ENCODE data around the gene ARHGEF16.

Gene ARHGEF16

GRCh38 chr1:3511306-3511705, 56.8 kb downstream of the ARHGEF16 start:
- in situ Hi-C loops (cut with HindIII; ENCODE audit: low sequenced_read_pairs), result no loop called here

DNA sequence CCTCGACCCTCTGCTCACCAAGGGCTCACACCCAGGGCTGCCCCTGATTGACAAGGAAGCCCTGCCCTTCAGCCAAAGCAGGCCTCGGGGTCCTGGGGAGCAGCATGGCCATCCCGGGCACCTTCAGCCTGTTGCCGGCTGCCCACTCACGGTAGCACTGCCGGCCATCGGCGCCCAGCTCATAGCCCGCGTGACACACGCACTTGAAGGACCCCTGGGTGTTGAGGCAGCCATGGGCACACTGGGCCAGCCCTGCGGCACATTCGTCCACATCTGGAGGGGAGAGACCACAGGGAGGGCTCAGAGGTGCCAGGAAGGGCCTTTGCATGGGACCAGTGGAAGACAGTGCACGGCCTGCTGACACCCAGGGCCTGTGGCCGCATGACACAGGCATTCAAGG, 57.4 kb downstream of the ARHGEF16 start:
- in situ Hi-C loops (cut with HindIII; ENCODE audit: low sequenced_read_pairs), result no loop called here

DNA sequence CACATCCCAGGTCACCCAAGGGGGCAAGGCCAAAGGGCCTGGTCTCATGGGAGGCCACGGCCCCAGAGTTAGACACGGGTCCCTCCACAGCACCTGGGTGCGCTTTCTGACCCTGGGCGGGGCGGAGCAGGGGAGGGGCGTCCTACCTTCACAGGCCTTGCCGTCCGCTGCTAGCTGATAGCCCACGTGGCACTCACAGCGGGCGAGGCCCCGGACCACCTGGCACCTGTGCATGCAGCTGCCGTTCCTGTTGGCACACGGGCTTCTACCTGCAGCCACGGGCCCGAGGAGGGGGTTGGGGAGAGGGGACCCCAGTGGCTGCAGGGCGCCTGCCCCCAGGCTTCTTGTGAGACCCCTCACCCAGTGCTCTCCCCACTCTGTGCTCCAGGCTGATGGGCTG, 59.9 kb downstream of the ARHGEF16 start:
- in situ Hi-C loops (cut with HindIII; ENCODE audit: low sequenced_read_pairs), result no loop called here

- in situ Hi-C loops (cut with HindIII; ENCODE audit: low sequenced_read_pairs), result no loop called here
Observed at GRCh38 chr1:3515272-3515671, 60.8 kb downstream of the ARHGEF16 start.

DNA sequence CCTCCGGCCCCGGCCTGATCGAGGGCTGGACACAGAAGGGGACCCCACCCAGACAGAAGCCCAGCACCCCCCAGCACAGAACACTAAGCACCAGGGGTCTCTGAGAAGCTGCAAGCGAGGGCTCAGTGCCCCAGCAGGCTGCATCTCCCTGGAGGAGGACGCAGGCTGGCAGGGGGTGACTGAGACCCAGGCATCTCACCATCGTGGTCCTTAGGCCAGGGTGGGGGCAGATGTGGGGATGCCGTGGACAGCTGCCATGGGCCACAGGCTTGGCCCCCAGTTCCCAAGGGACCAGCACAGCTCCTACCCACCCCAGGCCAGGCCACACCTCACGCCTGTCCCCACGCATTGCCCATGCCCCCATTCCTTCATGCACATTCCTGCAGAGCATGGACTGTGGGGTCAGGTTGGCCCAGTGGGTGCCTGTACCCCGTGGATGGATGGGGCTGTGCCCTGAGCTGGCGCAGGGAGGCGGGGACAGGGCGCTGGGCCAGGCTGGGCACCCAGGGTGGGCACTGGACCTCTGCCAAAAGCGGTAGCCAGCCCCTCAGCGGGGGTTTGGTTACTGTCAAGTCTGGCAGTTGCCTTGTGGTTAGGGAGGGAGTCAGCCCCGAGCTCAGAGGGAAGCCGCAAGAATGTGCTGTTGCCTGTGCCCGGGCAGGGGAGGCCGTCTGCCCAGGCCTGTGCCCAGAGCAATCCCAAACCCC, 61.5 kb downstream of the ARHGEF16 start:
- in situ Hi-C loops (cut with HindIII; ENCODE audit: low sequenced_read_pairs), result no loop called here

GRCh38 chr1:3516481-3516869, 62.0 kb downstream of the ARHGEF16 start:
- in situ Hi-C loops (cut with HindIII; ENCODE audit: low sequenced_read_pairs), result no loop called here

- in situ Hi-C loops (cut with HindIII; ENCODE audit: low sequenced_read_pairs), result no loop called here
Observed at GRCh38 chr1:3516911-3517675, 62.6 kb downstream of the ARHGEF16 start.

- in situ Hi-C loops (cut with HindIII; ENCODE audit: low sequenced_read_pairs), result no loop called here
Observed at GRCh38 chr1:3518256-3518655, 63.8 kb downstream of the ARHGEF16 start.

DNA sequence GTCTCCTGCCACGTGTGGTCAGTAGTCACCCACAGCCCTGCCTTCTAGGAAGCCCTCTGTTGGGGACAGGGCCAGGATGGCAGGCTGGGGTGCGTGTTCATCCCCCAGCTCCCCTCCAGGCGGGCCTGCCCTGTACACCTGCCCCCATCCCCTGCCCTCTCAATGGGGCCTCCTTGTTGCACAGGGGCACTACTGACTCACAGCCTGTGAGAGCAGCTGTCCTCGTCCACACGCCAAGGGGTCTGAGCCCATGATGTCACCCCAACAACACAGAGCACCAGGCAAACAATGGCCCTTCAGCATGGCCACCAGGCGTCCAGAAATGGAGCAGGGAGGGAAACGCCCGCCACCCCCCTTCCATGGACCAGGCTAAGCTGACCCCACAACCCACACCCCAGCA, 64.3 kb downstream of the ARHGEF16 start:
- in situ Hi-C loops (cut with HindIII; ENCODE audit: low sequenced_read_pairs), result no loop called here

DNA sequence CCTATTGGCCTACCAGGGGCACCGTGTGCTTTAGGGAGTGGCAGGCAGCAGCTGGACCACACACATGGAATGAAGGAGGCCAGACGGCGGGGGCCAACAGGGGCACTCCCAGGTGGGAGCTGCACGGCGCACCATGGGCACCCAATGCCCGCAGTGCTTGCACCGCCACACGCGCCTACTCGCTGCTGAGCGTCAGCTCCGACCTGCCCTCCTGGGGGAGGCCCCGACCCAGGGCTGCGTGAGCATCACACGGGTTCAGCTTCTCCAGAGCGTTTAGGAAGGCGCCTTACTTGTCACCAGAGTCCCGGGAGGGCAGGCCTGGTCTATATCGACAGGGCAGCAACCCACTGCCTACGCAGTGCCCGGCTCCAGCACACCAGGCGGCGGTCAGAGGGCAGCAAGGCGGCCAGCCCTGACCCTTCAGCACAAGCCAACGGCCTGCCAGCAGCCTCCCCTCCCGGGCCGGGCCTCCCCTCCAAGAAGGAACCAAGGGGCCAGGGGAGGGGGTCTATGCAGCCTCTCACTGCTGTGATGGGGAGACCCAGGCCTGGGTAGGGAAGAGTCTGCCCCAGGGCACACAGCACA, 64.9 kb downstream of the ARHGEF16 start:
- in situ Hi-C loops (cut with HindIII; ENCODE audit: low sequenced_read_pairs), result no loop called here

- in situ Hi-C loops (cut with HindIII; ENCODE audit: low sequenced_read_pairs), result no loop called here
Observed at GRCh38 chr1:3520419-3521378, 66.2 kb downstream of the ARHGEF16 start.

GRCh38 chr1:3521426-3521825, 67.0 kb downstream of the ARHGEF16 start:
- in situ Hi-C loops (cut with HindIII; ENCODE audit: low sequenced_read_pairs), result no loop called here

DNA sequence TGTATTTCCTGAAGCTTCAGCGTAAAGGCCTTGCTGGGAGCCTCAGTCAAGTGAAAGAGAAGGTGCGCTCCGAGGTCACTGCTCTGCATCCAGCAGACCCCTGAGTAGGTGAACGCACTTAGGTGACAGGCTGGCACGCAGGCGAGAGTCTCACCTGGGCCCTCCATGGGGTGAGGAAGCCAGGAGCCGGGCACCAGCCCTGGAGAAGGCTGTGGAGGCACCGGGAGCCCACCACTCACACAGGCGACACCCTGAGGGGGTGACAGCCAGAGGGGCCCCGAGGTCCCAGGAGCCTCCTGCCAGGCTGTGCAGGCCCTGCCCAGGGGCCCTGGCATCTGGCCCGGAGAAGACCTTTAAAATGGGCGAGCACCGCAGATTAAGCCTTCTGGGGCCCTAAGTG, 67.6 kb downstream of the ARHGEF16 start:
- in situ Hi-C loops (cut with HindIII; ENCODE audit: low sequenced_read_pairs), result no loop called here

- in situ Hi-C loops (cut with HindIII; ENCODE audit: low sequenced_read_pairs), result no loop called here
Observed at GRCh38 chr1:3522564-3523265, 68.2 kb downstream of the ARHGEF16 start.

- in situ Hi-C loops (cut with HindIII; ENCODE audit: low sequenced_read_pairs), result no loop called here
Observed at GRCh38 chr1:3523980-3524379, 69.5 kb downstream of the ARHGEF16 start.

DNA sequence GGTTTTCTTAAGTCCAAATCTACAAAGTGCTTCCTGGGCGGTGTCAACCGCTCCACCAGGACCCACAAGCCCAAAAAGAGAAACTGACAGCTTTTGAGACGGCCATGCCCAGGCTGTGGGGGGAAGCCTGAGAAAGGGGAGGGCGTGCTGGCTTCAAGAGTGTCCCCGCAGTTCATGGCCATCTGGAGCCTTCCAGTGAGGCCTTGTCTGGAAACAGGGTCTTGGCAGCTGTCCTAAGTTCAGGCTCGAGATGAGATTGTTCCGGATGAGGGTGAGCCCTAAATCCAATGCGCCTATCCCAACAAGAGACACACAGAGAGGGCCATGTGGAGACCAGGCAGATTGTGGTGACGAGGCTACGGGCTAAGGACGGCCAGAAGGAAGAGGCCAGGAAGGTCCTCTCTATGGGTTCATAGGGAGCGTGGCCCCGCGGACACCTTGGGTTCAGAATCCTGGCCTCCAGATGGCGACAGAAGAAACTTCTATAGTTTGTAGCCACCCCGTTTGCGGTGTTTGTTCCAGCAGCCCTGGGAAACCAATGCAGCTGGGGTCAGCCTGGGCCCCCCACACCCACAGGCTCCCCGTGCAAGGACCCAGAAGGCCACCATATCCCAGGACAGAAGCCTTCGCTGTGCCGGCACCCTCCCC, 70.2 kb downstream of the ARHGEF16 start:
- in situ Hi-C loops (cut with HindIII; ENCODE audit: low sequenced_read_pairs), result no loop called here

DNA sequence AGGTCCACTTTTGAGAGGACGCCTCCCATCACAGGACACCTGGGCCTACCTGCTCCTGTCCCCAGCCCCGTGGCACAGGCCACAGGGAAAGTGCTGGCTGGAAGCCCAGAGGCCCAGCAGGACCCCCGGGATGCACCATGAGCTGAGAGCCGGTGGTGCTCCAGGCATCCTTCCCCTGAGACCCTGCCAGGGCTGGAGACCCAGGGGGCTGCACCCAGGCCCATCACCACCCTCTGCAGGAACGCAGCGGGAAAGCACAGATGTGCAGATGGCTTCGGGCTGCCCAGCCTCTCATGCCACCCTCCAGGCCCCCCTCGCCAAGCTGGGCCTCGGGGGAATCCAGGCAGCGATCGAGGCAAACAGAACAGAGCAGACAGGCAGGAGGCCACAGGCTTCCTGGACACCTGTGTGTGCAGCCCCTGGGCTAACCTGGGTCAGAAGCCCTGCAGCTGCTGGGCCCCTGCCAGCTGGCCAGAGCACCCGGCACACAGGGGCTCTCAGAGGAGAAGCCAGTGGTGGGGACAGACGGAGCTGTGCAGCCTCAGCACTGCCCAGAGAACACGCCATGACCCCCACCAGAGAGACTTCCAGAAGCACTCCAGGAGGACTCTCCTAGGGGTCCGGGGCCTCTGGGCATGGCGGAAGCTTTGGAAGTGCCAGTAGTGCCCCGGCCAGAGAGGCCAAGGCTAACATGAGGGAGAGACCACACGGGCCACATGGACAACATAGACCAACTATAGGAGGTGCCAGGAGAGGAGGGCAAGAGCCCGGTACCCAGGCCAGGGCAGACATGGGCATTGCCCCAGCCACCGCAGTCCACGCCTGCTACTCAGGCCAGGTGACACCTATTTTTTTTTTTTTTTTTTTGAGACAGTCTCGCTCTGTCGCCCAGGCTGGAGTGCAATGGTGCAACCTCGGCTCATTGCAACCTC, 71.4 kb downstream of the ARHGEF16 start:
- in situ Hi-C loops (cut with HindIII; ENCODE audit: low sequenced_read_pairs), result no loop called here

- in situ Hi-C loops (cut with HindIII; ENCODE audit: low sequenced_read_pairs), result no loop called here
Observed at GRCh38 chr1:3527774-3528173, 73.3 kb downstream of the ARHGEF16 start.

All from DLD1 (cell line).